HT-29 (cell line): ENCODE measurements around the gene TEX2. TPM values are rescaled to one million over a fixed set of nuclear protein-coding genes. Genes with fewer than 3 reads are reported as not detected.

Experiments
- DNase-seq: peaks from one replicate; pipeline ENCODE4 v3.0.0-alpha.2; 2015; ENCODE audit warnings: low spot score
- total RNA-seq: library from RNA; depleted of rRNA; stranded (reverse); fragments of >200 nt; shearing (Covaris generic); gene quantifications from 2 replicates; pipeline ENCODE4 v1.2.3, GENCODE V29; 2014; rRNA removed

TEX2 gene, protein sequence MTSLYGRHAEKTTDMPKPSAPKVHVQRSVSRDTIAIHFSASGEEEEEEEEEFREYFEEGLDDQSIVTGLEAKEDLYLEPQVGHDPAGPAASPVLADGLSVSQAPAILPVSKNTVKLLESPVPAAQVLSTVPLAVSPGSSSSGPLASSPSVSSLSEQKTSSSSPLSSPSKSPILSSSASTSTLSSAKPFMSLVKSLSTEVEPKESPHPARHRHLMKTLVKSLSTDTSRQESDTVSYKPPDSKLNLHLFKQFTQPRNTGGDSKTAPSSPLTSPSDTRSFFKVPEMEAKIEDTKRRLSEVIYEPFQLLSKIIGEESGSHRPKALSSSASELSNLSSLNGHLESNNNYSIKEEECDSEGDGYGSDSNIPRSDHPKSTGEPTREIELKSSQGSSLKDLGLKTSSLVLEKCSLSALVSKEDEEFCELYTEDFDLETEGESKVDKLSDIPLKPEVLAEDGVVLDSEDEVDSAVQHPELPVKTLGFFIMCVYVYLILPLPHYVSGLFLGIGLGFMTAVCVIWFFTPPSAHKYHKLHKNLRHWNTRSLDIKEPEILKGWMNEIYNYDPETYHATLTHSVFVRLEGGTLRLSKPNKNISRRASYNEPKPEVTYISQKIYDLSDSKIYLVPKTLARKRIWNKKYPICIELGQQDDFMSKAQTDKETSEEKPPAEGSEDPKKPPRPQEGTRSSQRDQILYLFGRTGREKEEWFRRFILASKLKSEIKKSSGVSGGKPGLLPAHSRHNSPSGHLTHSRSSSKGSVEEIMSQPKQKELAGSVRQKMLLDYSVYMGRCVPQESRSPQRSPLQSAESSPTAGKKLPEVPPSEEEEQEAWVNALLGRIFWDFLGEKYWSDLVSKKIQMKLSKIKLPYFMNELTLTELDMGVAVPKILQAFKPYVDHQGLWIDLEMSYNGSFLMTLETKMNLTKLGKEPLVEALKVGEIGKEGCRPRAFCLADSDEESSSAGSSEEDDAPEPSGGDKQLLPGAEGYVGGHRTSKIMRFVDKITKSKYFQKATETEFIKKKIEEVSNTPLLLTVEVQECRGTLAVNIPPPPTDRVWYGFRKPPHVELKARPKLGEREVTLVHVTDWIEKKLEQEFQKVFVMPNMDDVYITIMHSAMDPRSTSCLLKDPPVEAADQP
- 9.7 and 9.8 TPM in 2 replicates for total RNA-seq

DNA sequence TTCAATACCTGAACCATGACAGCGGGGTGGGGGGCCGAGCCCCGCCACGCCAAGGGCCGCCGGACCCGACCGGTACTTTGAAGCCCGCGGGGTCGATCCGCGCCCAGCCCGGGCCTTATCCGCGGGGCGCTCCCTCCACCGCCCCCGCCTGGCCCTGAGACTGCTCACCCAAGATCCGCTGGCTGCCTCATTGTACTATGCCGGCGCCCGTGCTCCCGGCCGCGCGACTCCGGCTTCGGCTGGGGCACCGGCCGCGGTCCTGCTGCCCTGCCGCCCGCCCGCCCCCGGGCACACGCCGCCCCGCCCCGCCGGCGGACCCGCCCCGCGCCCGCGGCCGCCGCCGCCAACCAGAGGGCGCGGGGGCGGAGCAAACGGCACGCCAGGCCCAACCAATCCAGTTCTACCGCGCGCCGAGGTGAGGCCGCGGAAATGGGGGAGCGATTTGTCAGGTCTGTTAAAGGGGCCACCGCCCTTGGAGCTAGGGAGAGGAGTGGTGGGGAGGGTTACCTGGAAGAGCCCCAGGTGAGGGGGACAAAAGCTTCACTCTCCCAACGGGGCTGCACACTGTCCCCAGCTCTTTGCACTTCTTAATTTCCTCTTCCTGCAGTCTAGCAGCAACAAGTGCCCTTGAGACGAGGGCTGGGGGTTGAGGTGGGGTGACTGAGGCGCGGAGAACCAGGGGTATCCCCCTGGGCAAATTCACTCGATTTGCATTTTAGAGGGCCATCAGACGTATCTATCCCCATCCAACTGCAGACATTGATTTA lies at the start of gene TEX2:
TSS of gene TEX2 (minus strand) at position 261 of the 767 bp plus-strand sequence. CDS start 49,043 bp downstream, outside the sequence.
- peak; percentile 93 for DNase-seq

DNA sequence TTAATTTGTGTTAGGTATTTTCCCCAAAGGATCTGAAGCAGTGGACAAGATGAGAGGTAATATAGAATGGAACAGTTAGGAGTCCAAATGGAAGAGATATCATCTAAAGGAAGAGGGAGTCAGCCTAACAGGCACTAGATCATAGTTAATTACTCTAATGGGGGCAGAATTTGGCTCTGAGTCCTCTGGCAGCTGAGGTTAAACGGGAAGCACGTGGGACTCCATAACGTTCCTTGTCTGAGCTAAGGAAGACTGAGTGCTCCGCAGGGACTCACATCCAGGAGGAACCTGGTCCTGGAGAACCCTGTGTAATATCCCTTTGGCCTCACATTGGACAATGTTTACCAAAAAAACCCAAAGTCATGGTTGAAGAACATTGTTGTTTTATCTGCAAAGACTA lies 46.6 kb upstream of the TEX2 start:
- DNase-seq, result no peak

DNA sequence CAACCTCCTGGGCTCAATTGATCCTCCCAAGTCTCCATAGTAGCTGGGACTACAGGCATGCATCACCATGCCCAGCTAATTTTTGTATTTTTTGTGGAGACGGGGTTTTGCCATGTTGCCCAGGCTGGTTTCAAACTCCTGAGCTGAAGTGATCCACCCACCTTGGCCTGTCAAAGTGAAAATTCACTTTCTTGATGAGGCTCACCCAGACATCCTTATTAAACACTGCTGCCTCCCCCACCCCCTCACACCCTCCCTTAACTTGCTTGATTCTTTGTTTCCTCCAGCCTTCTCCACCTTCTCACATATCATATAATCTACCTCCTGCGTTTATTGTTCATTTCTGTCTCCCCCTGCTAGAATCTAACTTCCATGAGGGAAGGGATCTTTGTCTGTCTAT lies 46.0 kb upstream of the TEX2 start:
- DNase-seq, result no peak

DNA sequence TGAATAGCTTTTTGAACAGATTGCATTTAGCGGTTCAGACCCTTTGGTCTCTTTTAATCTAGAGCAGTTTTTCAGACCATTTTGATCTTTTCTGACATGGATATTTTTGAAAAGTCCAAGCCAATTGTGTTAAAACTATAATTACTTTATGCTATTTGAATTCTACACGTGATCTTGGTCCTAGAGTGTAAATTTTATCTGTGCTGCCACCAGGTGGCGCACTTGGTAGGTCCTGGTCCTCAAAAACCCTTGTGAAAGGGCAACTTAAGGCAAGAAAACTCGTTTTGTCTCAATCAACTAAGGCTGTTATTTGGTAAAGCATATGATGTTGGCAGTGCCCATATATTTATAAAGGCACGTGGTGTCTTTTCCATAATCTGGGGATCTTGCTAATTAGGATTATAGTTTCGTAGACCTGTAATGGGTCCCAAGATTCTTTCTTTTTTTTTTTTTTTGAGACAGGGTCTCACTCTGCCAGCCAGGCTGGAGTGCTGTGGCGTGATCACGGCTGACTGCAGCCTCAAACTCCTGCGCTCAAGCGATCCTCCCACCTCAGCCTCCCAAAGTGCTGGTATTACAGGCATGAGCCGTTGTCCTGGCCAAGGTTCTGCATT lies 43.9 kb upstream of the TEX2 start:
- peak; percentile 86 for DNase-seq

DNA sequence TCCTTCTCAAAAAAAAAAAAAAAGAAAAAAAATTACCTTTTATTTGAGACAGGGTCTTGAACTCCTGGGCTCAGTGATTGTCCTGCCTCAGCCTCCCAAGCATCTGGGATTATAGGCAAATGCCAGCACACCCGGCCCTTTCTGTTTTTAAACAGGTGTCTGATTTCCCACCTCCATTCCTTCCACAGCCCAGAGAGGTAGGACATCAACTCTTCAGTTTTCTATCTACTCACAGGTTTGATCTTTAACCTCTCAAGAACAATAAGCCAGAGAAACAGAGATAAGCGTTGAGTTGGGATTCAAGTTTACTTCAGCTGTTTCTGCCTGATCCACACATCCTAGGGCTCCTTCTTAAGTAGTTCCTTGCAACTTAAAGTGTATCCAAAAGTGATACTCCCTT lies 41.5 kb upstream of the TEX2 start:
- no peak for DNase-seq

DNA sequence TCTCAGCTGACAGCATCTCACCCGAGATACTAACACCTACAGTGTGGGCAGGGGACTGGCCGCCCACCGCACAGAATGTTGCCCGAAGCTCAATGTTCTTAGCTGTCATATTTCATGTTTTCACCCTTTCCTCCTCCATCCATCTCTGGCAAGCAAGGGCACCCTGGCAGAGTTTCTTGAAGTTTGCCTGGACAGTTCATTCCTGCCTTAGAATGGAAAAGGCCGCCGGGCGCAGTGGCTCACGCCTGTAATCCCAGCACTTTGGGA lies 37.6 kb upstream of the TEX2 start:
- no peak for DNase-seq

DNA sequence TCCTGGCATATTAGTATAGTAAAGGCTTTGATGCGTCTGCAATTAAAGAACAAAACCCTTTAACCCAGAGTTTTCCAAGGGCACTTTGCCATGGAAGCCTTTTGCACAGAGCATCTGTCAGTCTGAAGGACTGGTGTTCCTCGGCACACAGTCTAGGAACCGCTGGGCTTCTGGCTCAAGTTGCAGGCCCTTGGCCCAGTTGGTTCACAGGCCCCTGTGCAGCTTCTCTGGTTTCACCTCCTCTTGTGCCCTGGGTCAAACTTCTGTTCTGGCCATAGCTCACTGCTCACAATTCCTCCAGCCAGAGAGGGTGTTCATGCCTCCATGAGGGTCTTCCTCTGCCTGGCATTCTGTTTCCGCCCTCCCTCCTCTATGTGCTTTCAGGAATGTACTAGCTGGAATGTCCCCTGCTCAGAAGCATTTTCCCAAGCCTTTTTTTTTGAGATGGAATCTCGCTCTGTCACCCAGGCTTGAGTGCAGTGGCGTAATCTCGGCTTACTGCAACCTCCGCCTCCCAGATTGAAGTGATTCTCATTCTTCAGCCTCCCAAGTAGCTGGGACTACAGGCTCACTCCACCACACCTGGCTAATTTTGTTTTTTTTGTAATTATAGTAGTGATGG lies 34.5 kb upstream of the TEX2 start:
- DNase-seq, result no peak

DNA sequence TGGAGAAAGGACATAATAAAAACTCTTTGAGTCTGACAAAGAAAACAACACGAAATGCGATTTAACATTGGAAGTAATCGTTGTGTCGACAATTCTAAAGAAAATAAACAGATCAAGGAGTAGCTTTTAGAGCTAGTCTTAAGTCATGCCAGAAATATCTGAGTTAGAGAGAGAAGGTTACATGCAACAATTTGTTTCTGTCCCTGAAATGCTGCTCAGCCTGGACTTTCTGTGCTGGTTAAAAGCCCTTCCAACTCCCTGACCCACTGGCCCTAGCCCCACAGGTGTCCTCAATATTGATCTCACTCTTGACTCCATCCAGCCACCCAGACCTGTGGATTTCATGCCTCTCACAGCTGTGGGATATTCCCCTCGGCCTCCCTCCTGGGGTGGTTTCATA lies 33.2 kb upstream of the TEX2 start:
- no peak for DNase-seq

DNA sequence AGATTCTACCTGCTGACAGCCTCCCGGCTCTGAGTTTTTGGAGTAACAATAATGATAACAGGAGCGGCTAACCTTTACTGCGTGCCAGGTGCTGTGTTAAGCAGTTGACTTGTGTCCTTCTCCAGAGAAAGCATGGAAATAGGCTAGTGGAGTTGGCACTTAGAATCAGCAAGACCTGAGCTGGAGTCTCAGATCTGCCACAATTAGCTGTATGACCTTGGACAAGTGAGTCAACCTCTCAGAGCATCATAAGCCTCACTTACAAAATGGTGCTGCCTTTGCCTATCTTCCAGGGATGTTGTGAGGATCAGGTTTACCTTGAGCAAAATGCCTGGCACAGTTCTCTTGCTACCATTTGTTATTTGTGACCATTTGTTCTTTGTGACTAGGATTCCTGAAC lies 32.1 kb upstream of the TEX2 start:
- no peak for DNase-seq

DNA sequence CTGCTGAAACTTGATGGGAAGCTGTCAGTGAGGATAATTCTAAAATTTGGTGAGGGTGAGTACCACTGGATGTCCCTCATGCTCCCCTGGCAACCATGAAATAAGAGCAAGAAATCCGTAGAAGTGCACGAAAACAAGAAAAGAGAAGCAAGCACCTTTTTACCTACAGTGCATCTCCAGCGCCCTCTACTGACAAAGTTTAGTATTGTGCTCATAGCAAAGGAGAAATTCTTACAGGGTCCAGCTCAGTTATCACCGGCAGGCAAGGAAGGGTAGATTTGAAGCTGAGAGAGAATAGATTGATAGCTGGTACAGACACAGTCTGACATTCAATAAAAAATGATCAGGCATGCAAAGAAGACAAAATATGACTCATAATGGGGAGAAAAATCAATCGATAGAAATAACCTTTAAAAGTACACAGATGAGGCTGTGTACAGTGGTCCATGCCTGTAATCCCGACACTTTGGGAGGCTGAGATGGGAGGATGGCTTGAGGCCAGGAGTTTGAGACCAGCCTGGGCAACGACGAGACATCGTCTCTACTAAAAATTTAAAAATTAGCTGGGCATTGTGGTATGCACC lies 28.3 kb upstream of the TEX2 start:
- peak; percentile 32 for DNase-seq

DNA sequence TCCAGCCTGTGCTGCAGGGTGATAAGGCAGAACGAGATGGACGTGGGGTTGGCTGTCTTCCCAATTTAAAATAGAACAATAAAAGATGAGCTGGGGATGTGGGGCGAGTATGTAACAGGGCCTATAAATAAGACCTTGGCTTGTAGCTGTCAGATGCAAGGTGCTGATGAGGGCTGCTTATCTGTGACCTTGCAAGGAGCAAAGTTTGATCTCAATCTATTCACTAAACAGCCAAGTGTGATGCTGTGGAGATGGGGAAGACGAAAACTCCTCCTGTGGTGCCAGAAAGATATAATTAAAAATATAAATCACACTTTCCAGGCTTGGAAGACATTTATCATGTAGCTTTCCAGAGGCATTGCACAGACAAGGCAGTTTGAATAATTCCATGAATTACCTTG lies 26.7 kb upstream of the TEX2 start:
- no peak for DNase-seq

DNA sequence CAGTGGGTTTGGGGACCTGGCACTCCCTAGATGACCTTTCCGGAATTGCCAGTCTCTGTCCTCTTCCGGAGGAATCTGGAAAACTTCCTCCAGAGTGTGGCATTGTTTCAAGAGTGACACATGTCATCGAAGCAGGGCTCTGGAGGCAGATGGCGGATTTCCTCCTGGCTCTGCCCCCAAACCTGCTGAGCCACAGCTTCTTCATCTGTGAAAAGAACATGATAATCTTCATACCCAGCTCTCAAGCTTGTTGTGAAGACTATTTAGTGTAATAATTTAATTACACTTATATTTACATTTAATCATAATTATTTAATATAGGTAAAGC lies 19.7 kb upstream of the TEX2 start:
- DNase-seq, result no peak

DNA sequence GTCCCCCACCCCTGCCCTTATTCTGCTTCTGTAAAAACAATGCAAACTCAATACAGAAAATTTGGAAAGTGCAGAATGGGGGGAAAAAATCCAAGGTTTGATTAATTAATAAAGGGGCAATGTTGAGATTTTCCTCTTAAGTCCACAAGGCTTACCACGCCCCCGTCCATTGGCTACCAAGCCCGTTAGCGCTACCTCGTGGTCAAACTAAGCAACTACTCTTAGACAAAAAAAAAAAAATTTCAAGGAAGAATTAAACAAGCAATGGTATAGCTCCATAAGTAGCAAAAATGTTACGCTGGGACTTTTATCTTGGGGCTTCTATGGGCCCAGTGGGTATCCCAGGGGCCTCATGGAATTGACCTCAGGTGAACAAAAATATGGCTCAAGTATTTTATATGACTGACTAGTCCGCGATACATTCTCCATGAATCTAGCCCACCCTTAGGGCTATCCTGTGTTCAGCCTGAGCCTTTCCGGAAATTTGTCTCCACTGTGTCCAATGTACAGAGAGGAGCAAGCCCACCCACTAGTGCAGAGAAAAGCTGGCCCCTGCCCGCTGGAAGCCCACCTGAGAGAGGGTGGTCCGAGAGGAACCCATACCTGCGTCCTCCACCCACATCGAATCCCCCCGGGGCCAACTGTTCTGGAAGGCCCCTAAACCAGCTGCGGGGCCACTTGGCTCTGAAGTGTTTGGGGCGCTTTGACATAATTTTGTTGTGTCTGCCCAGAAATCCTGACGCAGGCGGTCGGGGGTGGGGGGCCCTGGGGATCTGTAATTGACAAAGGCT lies 19.1 kb upstream of the TEX2 start:
- peak; percentile 78 for DNase-seq

DNA sequence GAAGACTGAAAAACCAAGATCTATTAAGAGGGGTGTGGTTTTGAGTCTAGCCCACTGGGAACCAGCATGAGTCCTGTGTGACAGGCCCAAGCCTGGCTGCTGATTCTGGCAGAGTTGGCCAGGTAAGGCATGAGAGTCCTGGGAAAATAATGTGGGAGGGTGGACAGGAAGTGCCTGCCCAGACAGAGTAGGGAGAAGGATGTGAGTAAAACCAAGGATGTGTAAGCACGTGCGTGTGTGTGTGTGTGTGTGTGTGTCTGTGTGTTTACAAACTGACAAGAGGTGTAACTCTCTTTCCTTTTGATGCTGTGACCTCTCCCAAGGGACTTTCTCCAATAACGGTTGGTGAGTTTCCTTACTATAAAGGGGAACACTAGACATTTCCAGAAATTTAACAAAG lies 15.6 kb upstream of the TEX2 start:
- DNase-seq, result peak; percentile 27

DNA sequence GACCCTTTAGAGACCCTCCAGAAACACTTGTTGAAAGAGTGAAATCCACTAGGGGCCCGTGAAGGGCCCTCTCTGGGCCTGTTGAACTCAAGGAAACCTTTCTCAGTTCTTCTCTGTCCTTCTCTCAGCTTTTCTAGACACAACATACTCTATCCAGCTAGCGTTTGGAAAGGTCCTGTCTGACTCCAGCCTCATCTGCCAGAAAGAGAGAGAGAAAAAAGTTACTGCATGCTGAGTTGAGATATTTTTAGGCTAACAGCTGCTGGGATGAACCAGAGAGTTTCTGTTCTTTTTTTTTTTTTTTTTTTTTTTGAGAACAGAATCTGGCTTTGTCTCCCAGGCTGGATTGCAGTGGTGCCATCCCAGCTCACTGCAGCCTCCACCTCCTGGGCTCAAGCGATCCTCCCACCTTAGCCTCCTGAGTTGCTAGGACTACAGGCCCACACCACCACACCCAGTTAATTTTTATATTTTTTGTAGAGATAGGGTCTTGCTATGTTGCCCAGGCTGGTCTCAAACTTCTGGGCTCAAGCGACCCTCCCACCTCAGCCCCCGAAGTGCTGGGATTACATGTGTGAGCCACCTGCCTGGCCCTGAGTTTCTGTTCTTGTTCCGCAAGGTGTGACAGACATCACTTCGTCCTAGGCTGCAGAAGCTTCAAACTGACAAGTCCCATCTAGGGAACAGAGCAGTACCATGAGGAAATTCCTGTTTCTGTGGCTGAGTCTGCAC lies 14.9 kb upstream of the TEX2 start:
- no peak for DNase-seq

DNA sequence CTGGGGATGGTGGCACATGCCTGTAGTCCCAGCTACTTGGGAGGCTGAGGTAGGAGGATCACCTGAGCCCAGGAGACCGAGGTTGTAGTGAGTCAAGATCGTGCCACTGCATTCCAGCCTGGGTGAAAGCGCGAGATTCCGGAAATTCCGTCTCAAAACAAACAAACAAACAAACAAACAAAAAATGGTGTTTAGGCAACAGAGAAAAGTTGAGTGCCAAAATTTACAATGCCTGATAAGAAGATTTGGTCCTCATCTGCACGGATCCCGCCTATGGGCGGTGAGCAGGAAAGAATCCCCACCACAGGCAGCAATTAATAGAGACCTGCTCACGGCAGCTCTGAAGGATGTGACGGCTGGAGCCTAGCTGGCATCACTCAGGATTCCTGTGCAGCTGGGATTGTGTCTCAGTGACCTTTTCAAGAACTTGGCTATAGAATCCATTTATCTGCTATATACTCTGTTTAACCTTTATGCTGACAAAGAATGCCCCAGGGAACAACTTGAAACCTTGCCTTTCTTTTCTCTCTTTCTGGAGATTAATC lies 14.0 kb upstream of the TEX2 start:
- no peak for DNase-seq

DNA sequence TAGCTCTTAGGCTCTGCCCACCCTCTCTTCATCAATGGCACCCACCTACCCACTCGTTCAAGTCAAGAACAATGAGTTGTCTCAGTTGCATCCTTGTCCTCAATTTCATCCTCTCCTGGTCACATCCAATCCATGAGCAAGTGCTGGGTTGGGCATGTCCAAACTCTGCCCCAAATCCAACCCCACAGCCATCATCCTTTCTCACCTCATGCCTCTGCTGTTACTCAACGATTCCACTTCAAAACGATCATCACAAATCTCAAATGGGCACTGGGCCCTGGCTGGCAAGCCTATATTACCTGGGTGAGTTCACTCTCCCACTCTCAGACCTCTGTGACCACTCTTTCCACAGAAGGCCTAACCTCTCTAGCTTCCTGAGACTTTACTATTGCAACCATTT lies 12.0 kb upstream of the TEX2 start:
- DNase-seq, result no peak

DNA sequence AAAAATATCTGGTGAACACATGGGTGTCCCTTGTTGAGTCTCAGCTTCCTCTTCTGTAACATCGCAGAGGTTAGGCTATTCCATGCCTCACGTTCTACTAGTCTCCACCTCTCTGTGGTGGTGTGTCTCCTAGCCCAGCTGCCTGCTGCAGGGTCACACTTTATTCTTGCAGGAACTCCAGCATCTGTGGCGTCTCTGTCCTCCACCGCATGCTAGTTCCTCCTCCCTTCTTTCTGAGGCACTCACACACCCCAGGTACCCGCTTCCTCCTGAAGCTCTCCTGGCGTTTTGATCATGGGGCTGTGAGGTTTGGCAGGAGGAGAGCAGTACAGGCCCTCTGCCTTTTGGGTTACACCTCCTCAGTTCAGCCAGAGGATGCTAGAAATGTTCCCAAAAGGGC lies 9.9 kb upstream of the TEX2 start:
- no peak for DNase-seq

DNA sequence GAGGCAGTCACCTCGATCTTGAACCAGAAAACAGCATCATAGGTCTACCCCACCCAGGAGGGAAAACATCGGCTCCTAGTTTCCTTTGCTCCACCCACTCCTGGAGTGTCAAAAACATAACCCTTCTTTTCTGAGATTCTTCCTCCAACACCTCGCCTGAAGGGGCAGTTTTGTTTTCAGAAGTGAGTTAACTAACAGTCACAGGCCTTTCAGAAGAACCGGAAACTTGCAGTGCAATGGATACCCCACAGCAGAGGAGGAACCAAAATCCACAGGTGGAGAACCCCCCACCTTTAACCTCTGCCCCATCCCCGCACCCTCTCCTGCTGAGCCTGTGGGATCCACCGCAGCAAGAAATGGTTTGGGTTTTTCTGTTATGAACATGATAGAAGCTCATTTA lies 7.8 kb upstream of the TEX2 start:
- DNase-seq, result no peak
